H1 (cell line): Measurements from ENCODE around the gene EPX. TPM values are rescaled to one million over a fixed set of nuclear protein-coding genes. Genes with fewer than 3 reads are reported as not detected.

Experiments
- TBP ChIP-seq: IDR thresholded peaks from 2 replicates; pipeline ENCODE4 v1.6.1; 2011; ENCODE audit warnings: low read depth, low read length, improper control_type of control experiment
- polyA plus RNA-seq, 7 experiments: library from polyadenylated mRNA; depleted of rRNA in 3 of 7; stranded (reverse) in 5 of 7; unstranded in 2 of 7; fragments of >200 nt in 5 of 7; fragments of 200-250 nt in 2 of 7; gene quantifications; 1 replicate in 5 of 7; 2 replicates in 1 of 7; 4 replicates in 1 of 7; pipeline versions ENCODE4 v1.2.1 to v1.2.3, GENCODE V29; 2011 to 2013; ENCODE audit warnings: missing spikeins in 2 of 7, mixed read lengths in 2 of 7
- total RNA-seq: library from RNA; stranded (reverse); fragmentation: NEBNext Ultra II Directional; extraction: Animal tissue kit (Norgen Biotek cat#: 25700); gene quantifications from 2 replicates; pipeline ENCODE4 v1.2.1, GENCODE V29; 2021

Gene EPX
- total and polyA plus RNA-seq, 2 of the 8 experiments (the other 6 are each of a cell fraction or from before 2014, with no cell fraction given) = not detected

GRCh38 chr17:58208344-58208743 lies 15.8 kb downstream of the EPX start (continued):
- no peak for TF ChIP-seq TBP
